ENCODE data around the gene SFMBT2. TPM values are rescaled to one million over a fixed set of nuclear protein-coding genes. Genes with fewer than 3 reads are reported as not detected.

SFMBT2 gene
- total RNA-seq, 4 donors from 2014 or later, result 7.6 to 15.4 (median 10.8) TPM

DNA sequence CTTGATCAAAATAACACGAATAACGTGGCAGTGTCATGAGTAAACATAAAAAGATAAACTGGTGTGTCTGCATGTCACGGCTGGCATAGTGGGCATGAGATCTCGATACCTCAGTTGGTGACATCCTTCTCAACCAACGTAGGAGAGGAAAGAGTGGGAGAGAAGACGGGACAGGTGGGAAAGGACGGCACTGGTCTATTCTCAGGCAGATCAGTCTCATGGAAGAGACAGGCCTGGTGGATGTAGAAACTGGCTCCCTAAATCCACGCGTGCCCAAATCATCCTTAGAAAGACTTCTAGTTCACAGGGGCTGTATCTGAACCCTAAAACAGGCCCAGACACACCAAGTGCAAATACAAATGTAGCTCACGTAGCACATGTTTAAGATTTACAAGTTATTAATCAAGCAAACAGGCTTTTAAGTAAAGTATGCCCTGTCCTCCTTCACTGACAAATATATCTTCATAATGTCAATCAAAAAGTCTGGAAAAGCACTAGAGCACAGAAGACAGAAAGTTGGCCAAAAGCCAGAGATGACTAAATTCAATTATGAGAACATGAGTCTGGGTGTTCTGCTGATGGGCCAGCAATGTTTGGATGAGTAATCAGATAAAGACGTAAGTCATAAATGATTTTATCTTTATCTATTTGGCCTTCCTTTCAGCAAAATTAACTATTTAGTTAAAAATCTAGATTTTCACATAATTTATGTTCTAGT, 56.3 kb downstream of the SFMBT2 start:
- Histone ChIP-seq H3K9me3 (no peaks in the 10 kb centered on the region), H3K4me1 (peaks cover 0 to 8% (median 5%) of the 10 kb centered on the region in 4 donors), H3K36me3 (peaks cover 0 to 19% (median 3%) of the 10 kb centered on the region in 4 donors), H3K27ac (replicated peaks in 1 of 4) (no peak overlapping the region), H3K27me3 (no peaks in the 10 kb centered on the region), H3K4me3 (no peak overlapping the region)
- intact Hi-C loops (cut with DNase I), result no loop called here
- no peak for TF ChIP-seq EP300 (IDR thresholded peaks at IDR 0.05)
- TF ChIP-seq POLR2A (IDR thresholded peaks at IDR 0.05; ENCODE audit: low read depth), result no peak
- no peak for TF ChIP-seq POLR2AphosphoS5 (IDR thresholded peaks at IDR 0.05)
- TF ChIP-seq, protein P1, sequence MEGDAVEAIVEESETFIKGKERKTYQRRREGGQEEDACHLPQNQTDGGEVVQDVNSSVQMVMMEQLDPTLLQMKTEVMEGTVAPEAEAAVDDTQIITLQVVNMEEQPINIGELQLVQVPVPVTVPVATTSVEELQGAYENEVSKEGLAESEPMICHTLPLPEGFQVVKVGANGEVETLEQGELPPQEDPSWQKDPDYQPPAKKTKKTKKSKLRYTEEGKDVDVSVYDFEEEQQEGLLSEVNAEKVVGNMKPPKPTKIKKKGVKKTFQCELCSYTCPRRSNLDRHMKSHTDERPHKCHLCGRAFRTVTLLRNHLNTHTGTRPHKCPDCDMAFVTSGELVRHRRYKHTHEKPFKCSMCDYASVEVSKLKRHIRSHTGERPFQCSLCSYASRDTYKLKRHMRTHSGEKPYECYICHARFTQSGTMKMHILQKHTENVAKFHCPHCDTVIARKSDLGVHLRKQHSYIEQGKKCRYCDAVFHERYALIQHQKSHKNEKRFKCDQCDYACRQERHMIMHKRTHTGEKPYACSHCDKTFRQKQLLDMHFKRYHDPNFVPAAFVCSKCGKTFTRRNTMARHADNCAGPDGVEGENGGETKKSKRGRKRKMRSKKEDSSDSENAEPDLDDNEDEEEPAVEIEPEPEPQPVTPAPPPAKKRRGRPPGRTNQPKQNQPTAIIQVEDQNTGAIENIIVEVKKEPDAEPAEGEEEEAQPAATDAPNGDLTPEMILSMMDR (IDR thresholded peaks at IDR 0.05), result no peak
- WGBS, result 79% methylated on average over 11 of the region's 11 CpGs
- DNase-seq (ENCODE audit: extremely low spot score), result no peak

DNA sequence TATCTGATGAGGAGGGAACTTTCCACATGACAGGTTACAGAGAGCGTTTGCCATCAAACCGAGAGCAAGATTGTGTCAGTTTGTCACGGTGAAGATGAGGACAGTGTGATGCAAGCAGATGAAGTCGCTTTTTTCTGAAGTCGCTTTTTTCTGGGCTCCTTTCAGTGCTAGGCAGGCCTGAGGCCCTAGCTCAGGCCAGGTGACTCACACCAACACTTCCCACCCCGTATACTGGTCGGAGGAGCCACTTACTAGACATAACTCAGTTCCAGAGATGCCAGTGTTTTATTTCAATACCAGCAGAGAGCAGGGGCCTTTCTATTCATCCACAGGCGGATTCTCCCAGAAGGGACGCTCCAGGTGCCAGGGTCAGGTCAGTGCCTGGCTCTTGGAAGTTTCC, 58.9 kb downstream of the SFMBT2 start:
- intact Hi-C loops (cut with DNase I), result no loop called here
- H3K36me3 ChIP-seq, result peaks cover 0 to 8% (median 0%) of the 10 kb centered on the region in 4 donors
- no peak overlapping the region for H3K4me3 ChIP-seq
- H3K4me1 ChIP-seq, result peaks cover 0 to 8% (median 5%) of the 10 kb centered on the region in 4 donors
- 90% methylated on average over 9 of the region's 9 CpGs for WGBS
- DNase-seq (ENCODE audit: extremely low spot score), result no peak
- H3K27me3 ChIP-seq, result no peaks in the 10 kb centered on the region
- H3K27ac ChIP-seq (replicated peaks in 1 of 4), result no peak overlapping the region
- TF ChIP-seq POLR2A (IDR thresholded peaks at IDR 0.05; ENCODE audit: low read depth) (no peak), EP300 (IDR thresholded peaks at IDR 0.05) (no peak), POLR2AphosphoS5 (IDR thresholded peaks at IDR 0.05) (no peak)
- TF ChIP-seq, protein P1 (IDR thresholded peaks at IDR 0.05), result no peak
- H3K9me3 ChIP-seq, result no peaks in the 10 kb centered on the region

DNA sequence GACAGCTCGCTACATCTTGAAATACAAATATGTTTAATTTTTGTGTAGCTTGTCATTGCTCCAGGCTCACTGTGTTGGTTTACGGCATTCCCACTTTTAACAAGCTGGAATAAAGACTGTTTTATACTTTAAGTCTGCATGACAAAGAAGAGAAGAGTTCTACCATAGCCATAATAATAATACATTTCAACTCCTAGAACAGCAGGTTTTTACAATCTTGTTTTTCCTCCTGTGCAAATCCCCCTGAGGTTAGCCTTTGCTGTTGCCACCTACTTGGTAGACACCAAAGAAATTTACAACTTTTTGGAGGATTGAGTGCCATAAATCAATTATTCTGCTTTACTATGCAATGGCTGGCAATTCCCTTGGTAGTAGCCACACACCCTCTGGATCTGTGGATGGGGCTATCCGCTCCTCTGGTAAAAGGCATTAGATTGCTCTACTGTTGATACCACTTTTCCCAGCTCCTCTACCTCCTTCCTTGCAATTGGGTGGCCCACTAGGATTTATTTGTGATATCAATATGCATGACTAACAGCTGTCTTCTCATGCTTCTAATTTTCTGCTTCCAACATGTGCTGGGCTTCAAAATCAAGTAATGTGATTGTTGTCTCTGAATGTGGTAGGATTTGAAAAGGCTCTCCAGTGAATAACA, 60.2 kb downstream of the SFMBT2 start:
- Histone ChIP-seq H3K27me3 (no peaks in the 10 kb centered on the region), H3K36me3 (peaks cover 0 to 8% (median 0%) of the 10 kb centered on the region in 4 donors), H3K4me1 (peaks cover 6 to 14% (median 11%) of the 10 kb centered on the region in 4 donors), H3K4me3 (no peak overlapping the region), H3K9me3 (no peaks in the 10 kb centered on the region), H3K27ac (replicated peaks in 1 of 4) (no peak overlapping the region)
- DNase-seq (ENCODE audit: extremely low spot score), result no peak
- WGBS, result 98% methylated on average over 3 of the region's 3 CpGs
- intact Hi-C loops (cut with DNase I), result no loop called here
- TF ChIP-seq, protein P1 (IDR thresholded peaks at IDR 0.05), result no peak
- no peak for TF ChIP-seq POLR2AphosphoS5 (IDR thresholded peaks at IDR 0.05)
- TF ChIP-seq POLR2A (IDR thresholded peaks at IDR 0.05; ENCODE audit: low read depth), result no peak
- no peak for TF ChIP-seq EP300 (IDR thresholded peaks at IDR 0.05)

DNA sequence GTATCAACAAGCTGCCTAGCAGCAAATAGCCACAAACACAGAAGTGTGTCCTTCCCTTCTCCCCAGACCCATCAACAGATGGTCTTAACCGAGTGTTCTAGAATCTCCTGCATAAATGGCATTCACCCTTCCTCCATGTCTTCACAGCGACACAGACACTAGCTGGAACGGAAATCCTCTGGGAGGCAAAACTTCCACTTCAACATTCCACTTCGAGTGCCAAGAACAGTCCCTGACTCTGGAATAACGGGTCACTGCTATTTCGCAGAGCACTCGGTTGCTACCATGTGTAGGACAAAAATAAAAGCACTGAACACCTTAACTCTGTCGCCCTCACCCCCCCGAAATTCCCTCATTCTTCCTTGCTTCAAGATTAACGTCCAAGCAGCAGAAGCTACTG, 65.1 kb downstream of the SFMBT2 start:
- intact Hi-C loops (cut with DNase I), result no loop called here
- Histone ChIP-seq H3K9me3 (no peaks in the 10 kb centered on the region), H3K4me3 (no peak overlapping the region), H3K27ac (replicated peaks in 1 of 4) (peak overlapping the region in 3 of 4 donors; percentile 1 to 6 (median 4)), H3K27me3 (no peaks in the 10 kb centered on the region), H3K4me1 (peaks cover 10 to 19% (median 18%) of the 10 kb centered on the region in 4 donors), H3K36me3 (no peaks in the 10 kb centered on the region)
- TF ChIP-seq POLR2AphosphoS5 (IDR thresholded peaks at IDR 0.05), result peak; percentile 10 to 49
- TF ChIP-seq EP300 (IDR thresholded peaks at IDR 0.05), result no peak
- WGBS, result 50% methylated on average over 10 of the region's 10 CpGs
- no peak for DNase-seq (ENCODE audit: extremely low spot score)

DNA sequence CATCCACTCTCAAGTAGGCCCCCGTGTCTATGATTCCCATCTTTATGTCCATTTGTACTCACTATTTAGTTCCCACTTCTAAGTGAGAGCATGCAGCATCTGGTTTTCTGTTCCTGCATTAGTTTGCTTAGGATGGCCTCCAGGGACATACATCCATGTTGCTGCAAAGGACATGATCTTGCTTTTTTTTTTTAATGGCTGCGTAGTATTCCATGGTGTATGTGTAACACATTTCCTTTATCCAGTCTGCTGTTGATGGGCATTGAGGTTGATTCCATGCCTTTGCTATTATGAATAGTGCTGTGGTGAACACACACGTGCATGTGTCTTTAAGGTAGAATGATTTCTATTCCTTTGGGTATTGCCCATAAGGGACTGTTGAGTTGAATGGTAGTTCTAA, 67.8 kb downstream of the SFMBT2 start:
- H3K4me3 ChIP-seq, result no peak overlapping the region
- H3K4me1 ChIP-seq, result peaks cover 23 to 34% (median 30%) of the 10 kb centered on the region in 4 donors
- no peak for DNase-seq (ENCODE audit: extremely low spot score)
- TF ChIP-seq, protein P1 (IDR thresholded peaks at IDR 0.05), result no peak
- TF ChIP-seq POLR2AphosphoS5 (IDR thresholded peaks at IDR 0.05) (no peak), EP300 (IDR thresholded peaks at IDR 0.05) (no peak), POLR2A (IDR thresholded peaks at IDR 0.05; ENCODE audit: low read depth) (no peak)
- H3K36me3 ChIP-seq, result peaks cover 0 to 5% (median 0%) of the 10 kb centered on the region in 4 donors
- H3K27me3 ChIP-seq, result no peaks in the 10 kb centered on the region
- H3K27ac ChIP-seq (replicated peaks in 1 of 4), result no peak overlapping the region
- intact Hi-C loops (cut with DNase I), result no loop called here
- 97% methylated on average over 3 of the region's 3 CpGs for WGBS
- no peaks in the 10 kb centered on the region for H3K9me3 ChIP-seq

Measured in esophagus muscularis mucosa (tissue), 4 donors.